BLaER1 (cell line): ENCODE data around the gene TMPRSS11E.

Experiments used
- H3K27ac ChIP-seq: shearing (Covaris generic); formaldehyde crosslinking; 2 replicates; pipeline ENCODE4 v1.8.1; 2022
- H3K27me3 ChIP-seq: shearing (Covaris generic); formaldehyde crosslinking; 2 replicates; pipeline ENCODE4 v1.8.1; 2022
- H3K36me3 ChIP-seq: shearing (Covaris generic); formaldehyde crosslinking; 2 replicates; pipeline ENCODE4 v1.8.1; 2022
- H3K4me1 ChIP-seq: shearing (Covaris generic); formaldehyde crosslinking; 2 replicates; pipeline ENCODE4 v1.8.1; 2022
- H3K4me2 ChIP-seq: shearing (Covaris generic); formaldehyde crosslinking; 2 replicates; pipeline ENCODE4 v1.8.1; 2022
- H3K4me3 ChIP-seq: shearing (Covaris generic); formaldehyde crosslinking; 2 replicates; pipeline ENCODE4 v1.8.1; 2022
- H3K9ac ChIP-seq: shearing (Covaris generic); formaldehyde crosslinking; 2 replicates; pipeline ENCODE4 v1.8.1; 2022
- H3K9me3 ChIP-seq: shearing (Covaris generic); formaldehyde crosslinking; 2 replicates; pipeline ENCODE4 v1.8.1; 2022
- H4K20me1 ChIP-seq: shearing (Covaris generic); formaldehyde crosslinking; 2 replicates; pipeline ENCODE4 v1.8.1; 2022
- Cebpa-rat ChIP-seq: shearing (Covaris generic); IDR thresholded peaks from 2 replicates; pipeline ENCODE4 v1.8.1; 2022

Gene TMPRSS11E

GRCh38 chr4:68416591-68416990 is 30.7 kb upstream of the TMPRSS11E start:
- Histone ChIP-seq H3K9me3 (peaks cover 6% of the 10 kb centered on the region; the same call in 1 of the 2 replicates), H3K27ac (no peak overlapping the region), H3K36me3 (no peaks in the 10 kb centered on the region), H3K4me2 (no peak overlapping the region), H3K4me3 (no peak overlapping the region), H3K9ac (no peak overlapping the region), H3K27me3 (no peaks in the 10 kb centered on the region), H4K20me1 (no peaks in the 10 kb centered on the region), H3K4me1 (no peaks in the 10 kb centered on the region)
- TF ChIP-seq Cebpa-rat: no peak

- no peak for TF ChIP-seq Cebpa-rat
- Histone ChIP-seq H3K9ac (no peak overlapping the region), H3K9me3 (no peaks in the 10 kb centered on the region), H3K4me3 (no peak overlapping the region), H3K27ac (no peak overlapping the region), H3K36me3 (no peaks in the 10 kb centered on the region), H4K20me1 (no peaks in the 10 kb centered on the region), H3K27me3 (no peaks in the 10 kb centered on the region), H3K4me1 (no peaks in the 10 kb centered on the region), H3K4me2 (no peak overlapping the region)
Measured at GRCh38 chr4:68426516-68426915, 20.7 kb upstream of the TMPRSS11E start.

DNA sequence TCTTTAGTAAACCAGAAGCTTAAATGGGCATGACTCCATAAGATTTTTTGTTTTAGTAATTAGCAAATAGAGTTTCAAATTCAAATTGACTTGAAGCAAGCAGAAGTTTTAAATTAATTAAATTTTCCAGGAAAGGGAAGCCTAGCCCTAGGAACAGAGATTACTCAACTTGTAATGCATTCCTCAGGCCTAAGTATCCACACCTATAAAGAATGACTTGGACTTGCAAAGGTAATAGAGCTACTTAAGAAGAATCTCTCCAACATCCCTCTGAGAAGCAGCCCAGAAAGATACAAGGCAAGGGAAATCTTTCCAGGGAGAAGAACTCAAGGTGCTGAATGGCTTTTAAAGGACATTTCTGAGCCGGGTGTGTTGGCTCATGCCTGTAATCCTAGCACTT is 16.9 kb upstream of the TMPRSS11E start:
- no peak for TF ChIP-seq Cebpa-rat
- Histone ChIP-seq H3K36me3 (no peaks in the 10 kb centered on the region), H3K9me3 (no peaks in the 10 kb centered on the region), H3K4me1 (no peaks in the 10 kb centered on the region), H3K27me3 (no peaks in the 10 kb centered on the region), H3K27ac (no peak overlapping the region), H3K4me2 (no peak overlapping the region), H3K9ac (no peak overlapping the region), H4K20me1 (no peaks in the 10 kb centered on the region), H3K4me3 (no peak overlapping the region)

- no peak overlapping the region for H3K9ac ChIP-seq
- H3K27ac ChIP-seq: no peak overlapping the region
- H3K27me3 ChIP-seq: no peaks in the 10 kb centered on the region
- H3K4me2 ChIP-seq: no peak overlapping the region
- H3K9me3 ChIP-seq: no peaks in the 10 kb centered on the region
- no peaks in the 10 kb centered on the region for H4K20me1 ChIP-seq
- H3K36me3 ChIP-seq: no peaks in the 10 kb centered on the region
- peaks cover 18% of the 10 kb centered on the region for H3K4me1 ChIP-seq
- TF ChIP-seq Cebpa-rat: no peak
- no peak overlapping the region for H3K4me3 ChIP-seq
Measured at GRCh38 chr4:68432320-68432719, 14.9 kb upstream of the TMPRSS11E start.

DNA sequence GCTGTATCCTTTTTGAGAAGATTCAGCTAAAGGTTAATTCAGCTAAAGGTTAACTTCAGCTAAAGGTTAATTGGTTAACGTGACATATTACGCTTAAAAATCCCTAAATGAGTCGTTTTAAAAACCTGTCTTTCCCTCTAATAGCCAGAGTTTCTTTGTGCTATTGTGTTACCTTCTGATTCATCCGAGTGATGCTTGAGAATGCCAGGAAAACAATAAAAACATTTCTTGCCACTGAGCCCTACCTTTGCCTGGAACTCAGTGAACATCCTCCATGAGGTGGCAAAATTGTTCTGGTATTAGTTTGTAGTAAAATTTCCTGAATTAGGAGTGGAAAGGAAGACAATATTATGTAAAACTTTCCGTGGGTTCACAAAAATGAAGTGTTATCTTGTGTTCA is 13.7 kb upstream of the TMPRSS11E start:
- Histone ChIP-seq H3K27me3 (no peaks in the 10 kb centered on the region), H3K9ac (no peak overlapping the region), H3K4me2 (no peak overlapping the region), H4K20me1 (no peaks in the 10 kb centered on the region), H3K27ac (no peak overlapping the region), H3K36me3 (no peaks in the 10 kb centered on the region), H3K4me1 (peaks cover 19% of the 10 kb centered on the region), H3K4me3 (no peak overlapping the region), H3K9me3 (no peaks in the 10 kb centered on the region)
- no peak for TF ChIP-seq Cebpa-rat

GRCh38 chr4:68434277-68434676 is 13.0 kb upstream of the TMPRSS11E start:
- Histone ChIP-seq H4K20me1 (no peaks in the 10 kb centered on the region), H3K4me2 (no peak overlapping the region), H3K9me3 (no peaks in the 10 kb centered on the region), H3K4me3 (no peak overlapping the region), H3K9ac (no peak overlapping the region), H3K27me3 (no peaks in the 10 kb centered on the region), H3K27ac (no peak overlapping the region), H3K4me1 (peaks cover 20% of the 10 kb centered on the region), H3K36me3 (no peaks in the 10 kb centered on the region)
- no peak for TF ChIP-seq Cebpa-rat

DNA sequence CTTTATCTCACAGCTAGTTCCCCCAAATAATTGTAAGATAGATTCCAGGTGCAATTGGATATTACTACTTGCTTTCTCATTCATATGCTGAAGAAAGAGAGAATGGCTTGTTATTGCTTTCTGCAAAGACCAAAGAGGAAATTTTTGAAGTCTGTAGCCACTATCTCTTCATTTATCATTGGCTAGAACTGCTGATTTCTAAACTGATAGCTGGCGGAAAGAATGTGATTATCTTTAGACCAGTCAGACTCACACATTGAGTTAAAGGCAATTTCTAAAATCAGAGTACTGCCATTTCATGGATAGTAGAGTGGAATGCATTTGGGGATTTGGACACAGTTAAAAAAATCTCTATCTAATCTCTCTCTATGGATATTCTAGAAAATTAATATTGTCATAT is 12.4 kb upstream of the TMPRSS11E start:
- no peaks in the 10 kb centered on the region for H3K27me3 ChIP-seq
- H3K4me1 ChIP-seq: peaks cover 23% of the 10 kb centered on the region
- H3K27ac ChIP-seq: no peak overlapping the region
- H3K4me3 ChIP-seq: no peak overlapping the region
- no peaks in the 10 kb centered on the region for H3K36me3 ChIP-seq
- no peak overlapping the region for H3K4me2 ChIP-seq
- no peak for TF ChIP-seq Cebpa-rat
- no peak overlapping the region for H3K9ac ChIP-seq
- no peaks in the 10 kb centered on the region for H3K9me3 ChIP-seq
- no peaks in the 10 kb centered on the region for H4K20me1 ChIP-seq

GRCh38 chr4:68445111-68445510 is 2.2 kb upstream of the TMPRSS11E start:
- Histone ChIP-seq H3K4me2 (no peak overlapping the region), H3K27ac (no peak overlapping the region), H3K9me3 (no peaks in the 10 kb centered on the region), H3K27me3 (no peaks in the 10 kb centered on the region), H3K9ac (no peak overlapping the region), H3K36me3 (no peaks in the 10 kb centered on the region), H3K4me1 (no peaks in the 10 kb centered on the region), H3K4me3 (no peak overlapping the region), H4K20me1 (no peaks in the 10 kb centered on the region)
- TF ChIP-seq Cebpa-rat: no peak

GRCh38 chr4:68451246-68452211 is 4.3 kb downstream of the TMPRSS11E start:
- no peak overlapping the region for H3K9ac ChIP-seq
- H3K4me1 ChIP-seq: no peaks in the 10 kb centered on the region
- H3K27me3 ChIP-seq: no peaks in the 10 kb centered on the region
- H3K4me3 ChIP-seq: no peak overlapping the region
- H3K9me3 ChIP-seq: no peaks in the 10 kb centered on the region
- no peaks in the 10 kb centered on the region for H4K20me1 ChIP-seq
- no peaks in the 10 kb centered on the region for H3K36me3 ChIP-seq
- H3K27ac ChIP-seq: no peak overlapping the region
- H3K4me2 ChIP-seq: no peak overlapping the region
- TF ChIP-seq Cebpa-rat: no peak

- H3K9me3 ChIP-seq: no peaks in the 10 kb centered on the region
- H3K36me3 ChIP-seq: no peaks in the 10 kb centered on the region
- no peak overlapping the region for H3K27ac ChIP-seq
- no peak overlapping the region for H3K4me3 ChIP-seq
- no peak for TF ChIP-seq Cebpa-rat
- H4K20me1 ChIP-seq: no peaks in the 10 kb centered on the region
- no peak overlapping the region for H3K4me2 ChIP-seq
- no peaks in the 10 kb centered on the region for H3K27me3 ChIP-seq
- H3K4me1 ChIP-seq: no peaks in the 10 kb centered on the region
- H3K9ac ChIP-seq: no peak overlapping the region
Measured at GRCh38 chr4:68460085-68460484, 12.8 kb downstream of the TMPRSS11E start.

GRCh38 chr4:68461790-68462189 is 14.5 kb downstream of the TMPRSS11E start:
- H3K27ac ChIP-seq: no peak overlapping the region
- no peaks in the 10 kb centered on the region for H3K9me3 ChIP-seq
- no peaks in the 10 kb centered on the region for H3K27me3 ChIP-seq
- no peaks in the 10 kb centered on the region for H3K4me1 ChIP-seq
- H4K20me1 ChIP-seq: no peaks in the 10 kb centered on the region
- H3K36me3 ChIP-seq: no peaks in the 10 kb centered on the region
- H3K4me3 ChIP-seq: no peak overlapping the region
- no peak overlapping the region for H3K9ac ChIP-seq
- TF ChIP-seq Cebpa-rat: no peak
- H3K4me2 ChIP-seq: no peak overlapping the region
